ENCODE measurements around the gene AK2.

The AK2 gene

DNA sequence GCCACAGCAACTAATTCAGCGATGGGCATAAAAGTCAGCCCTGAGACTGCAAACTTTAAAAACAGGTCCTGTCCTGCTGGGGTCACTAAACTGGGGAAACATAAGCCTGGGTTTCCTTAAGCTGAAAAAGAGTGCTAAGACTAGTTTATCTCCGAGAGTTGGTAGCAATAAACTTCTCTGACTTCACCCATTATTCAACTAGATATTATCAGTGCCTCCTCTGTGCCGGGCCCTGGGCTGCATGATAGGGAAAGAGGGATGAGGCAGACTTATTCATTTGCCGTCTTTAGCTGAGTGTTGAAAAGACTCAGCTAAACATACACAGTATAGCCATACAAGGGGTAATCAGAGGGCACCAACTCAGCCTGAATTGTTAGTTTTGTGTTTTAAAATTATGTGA is 33.0 kb downstream of the AK2 start:
- H2AFZ ChIP-seq (ENCODE audit: low read depth, low read length): no peak overlapping the region
- H4K20me1 ChIP-seq (ENCODE audit: insufficient read depth, low read length): no peaks in the 10 kb centered on the region
- no peaks in the 10 kb centered on the region for H3K9me3 ChIP-seq (ENCODE audit: insufficient read depth, low read length, severe bottlenecking)
- no peaks in the 10 kb centered on the region for H3K27me3 ChIP-seq (ENCODE audit: insufficient read depth, low read length, poor library complexity)
- H3K4me3 ChIP-seq (ENCODE audit: low read depth in 1 of 2, low read length in 2 of 2): no peak overlapping the region
- peaks cover 21% of the 10 kb centered on the region for H3K36me3 ChIP-seq (ENCODE audit: insufficient read depth, low read length)
- H3K27ac ChIP-seq (ENCODE audit: low read length): no peak overlapping the region
- no peaks in the 10 kb centered on the region for H3K4me1 ChIP-seq (ENCODE audit: insufficient read depth, low read length)
- no peak for TF ChIP-seq EZH2 (IDR thresholded peaks at IDR 0.05; ENCODE audit: borderline replicate concordance, low read depth, low read length, severe bottlenecking)
- TF ChIP-seq, protein P1, sequence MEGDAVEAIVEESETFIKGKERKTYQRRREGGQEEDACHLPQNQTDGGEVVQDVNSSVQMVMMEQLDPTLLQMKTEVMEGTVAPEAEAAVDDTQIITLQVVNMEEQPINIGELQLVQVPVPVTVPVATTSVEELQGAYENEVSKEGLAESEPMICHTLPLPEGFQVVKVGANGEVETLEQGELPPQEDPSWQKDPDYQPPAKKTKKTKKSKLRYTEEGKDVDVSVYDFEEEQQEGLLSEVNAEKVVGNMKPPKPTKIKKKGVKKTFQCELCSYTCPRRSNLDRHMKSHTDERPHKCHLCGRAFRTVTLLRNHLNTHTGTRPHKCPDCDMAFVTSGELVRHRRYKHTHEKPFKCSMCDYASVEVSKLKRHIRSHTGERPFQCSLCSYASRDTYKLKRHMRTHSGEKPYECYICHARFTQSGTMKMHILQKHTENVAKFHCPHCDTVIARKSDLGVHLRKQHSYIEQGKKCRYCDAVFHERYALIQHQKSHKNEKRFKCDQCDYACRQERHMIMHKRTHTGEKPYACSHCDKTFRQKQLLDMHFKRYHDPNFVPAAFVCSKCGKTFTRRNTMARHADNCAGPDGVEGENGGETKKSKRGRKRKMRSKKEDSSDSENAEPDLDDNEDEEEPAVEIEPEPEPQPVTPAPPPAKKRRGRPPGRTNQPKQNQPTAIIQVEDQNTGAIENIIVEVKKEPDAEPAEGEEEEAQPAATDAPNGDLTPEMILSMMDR (IDR thresholded peaks at IDR 0.05; ENCODE audit: borderline replicate concordance, extremely low read depth, low read length, poor library complexity, severe bottlenecking): no peak
- H3K9ac ChIP-seq (ENCODE audit: low read depth, low read length): no peak overlapping the region
- no peaks in the 10 kb centered on the region for H3K79me2 ChIP-seq (ENCODE audit: insufficient read depth, low read length)
- no peak for DNase-seq
- no peak for ATAC-seq (ENCODE audit: insufficient read depth, low read depth)
- H3K4me2 ChIP-seq (ENCODE audit: insufficient read depth, low read length): no peak overlapping the region

DNA sequence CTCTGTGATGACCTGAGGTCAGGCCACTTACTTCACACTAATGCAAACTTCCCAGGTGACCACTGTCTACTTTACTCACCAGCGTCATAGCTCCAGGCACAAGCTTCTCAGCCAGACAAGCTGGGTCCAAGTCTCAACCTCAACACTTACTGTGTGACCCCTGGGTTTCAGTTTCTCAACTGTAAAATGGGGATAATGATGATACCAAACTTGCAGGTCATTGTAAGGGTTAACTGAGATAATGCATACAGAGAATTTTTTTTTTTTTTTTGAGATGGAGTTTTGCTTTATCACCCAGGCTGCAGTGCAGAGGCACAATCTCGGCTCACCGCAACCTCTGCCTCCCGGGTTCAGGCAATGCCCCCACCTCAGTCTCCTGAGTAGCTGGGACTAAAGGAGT is 34.7 kb downstream of the AK2 start:
- no peak overlapping the region for H2AFZ ChIP-seq (ENCODE audit: low read depth, low read length)
- TF ChIP-seq, protein P1 (IDR thresholded peaks at IDR 0.05; ENCODE audit: borderline replicate concordance, extremely low read depth, low read length, poor library complexity, severe bottlenecking): no peak
- no peak for TF ChIP-seq EZH2 (IDR thresholded peaks at IDR 0.05; ENCODE audit: borderline replicate concordance, low read depth, low read length, severe bottlenecking)
- no peaks in the 10 kb centered on the region for H3K79me2 ChIP-seq (ENCODE audit: insufficient read depth, low read length)
- H3K27me3 ChIP-seq (ENCODE audit: insufficient read depth, low read length, poor library complexity): no peaks in the 10 kb centered on the region
- no peaks in the 10 kb centered on the region for H3K4me1 ChIP-seq (ENCODE audit: insufficient read depth, low read length)
- H3K9ac ChIP-seq (ENCODE audit: low read depth, low read length): no peak overlapping the region
- no peak overlapping the region for H3K27ac ChIP-seq (ENCODE audit: low read length)
- no peak for ATAC-seq (ENCODE audit: insufficient read depth, low read depth)
- H3K9me3 ChIP-seq (ENCODE audit: insufficient read depth, low read length, severe bottlenecking): no peaks in the 10 kb centered on the region
- H3K36me3 ChIP-seq (ENCODE audit: insufficient read depth, low read length): peaks cover 7% of the 10 kb centered on the region; the same call in 1 of the 2 replicates
- H3K4me2 ChIP-seq (ENCODE audit: insufficient read depth, low read length): no peak overlapping the region
- H4K20me1 ChIP-seq (ENCODE audit: insufficient read depth, low read length): no peaks in the 10 kb centered on the region
- no peak overlapping the region for H3K4me3 ChIP-seq (ENCODE audit: low read depth in 1 of 2, low read length in 2 of 2)
- DNase-seq: no peak

DNA sequence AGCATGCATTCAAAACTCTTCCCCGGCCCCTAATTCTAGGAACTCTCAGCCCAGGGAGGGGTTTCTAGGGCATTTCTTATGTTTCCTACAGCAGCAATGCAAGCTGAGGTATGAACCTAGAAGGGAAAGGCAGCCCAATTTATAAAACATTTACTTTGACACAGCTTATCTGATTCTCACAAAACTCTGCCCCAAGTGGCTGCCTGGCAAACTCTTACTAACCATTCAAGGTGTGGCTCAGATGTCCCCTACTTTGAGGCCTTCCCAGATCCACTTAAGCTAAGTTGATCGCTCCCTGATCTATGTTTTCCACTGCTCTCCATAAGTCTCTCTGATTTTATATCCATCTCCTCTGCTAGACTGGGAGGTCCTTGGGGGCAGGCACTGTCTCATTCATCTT is 35.4 kb downstream of the AK2 start:
- H3K9ac ChIP-seq (ENCODE audit: low read depth, low read length): no peak overlapping the region
- H3K79me2 ChIP-seq (ENCODE audit: insufficient read depth, low read length): no peaks in the 10 kb centered on the region
- peaks cover 6% of the 10 kb centered on the region; the same call in 1 of the 2 replicates for H3K36me3 ChIP-seq (ENCODE audit: insufficient read depth, low read length)
- H4K20me1 ChIP-seq (ENCODE audit: insufficient read depth, low read length): no peaks in the 10 kb centered on the region
- ATAC-seq (ENCODE audit: insufficient read depth, low read depth): peak; percentile 31; the same call in 1 of the 3 replicates
- H3K4me3 ChIP-seq (ENCODE audit: low read depth in 1 of 2, low read length in 2 of 2): no peak overlapping the region
- no peak for DNase-seq
- H3K4me1 ChIP-seq (ENCODE audit: insufficient read depth, low read length): no peaks in the 10 kb centered on the region
- H3K4me2 ChIP-seq (ENCODE audit: insufficient read depth, low read length): no peak overlapping the region
- TF ChIP-seq EZH2 (IDR thresholded peaks at IDR 0.05; ENCODE audit: borderline replicate concordance, low read depth, low read length, severe bottlenecking): no peak
- TF ChIP-seq, protein P1 (IDR thresholded peaks at IDR 0.05; ENCODE audit: borderline replicate concordance, extremely low read depth, low read length, poor library complexity, severe bottlenecking): peak; percentile 52
- no peak overlapping the region for H2AFZ ChIP-seq (ENCODE audit: low read depth, low read length)
- no peaks in the 10 kb centered on the region for H3K27me3 ChIP-seq (ENCODE audit: insufficient read depth, low read length, poor library complexity)
- no peak overlapping the region for H3K27ac ChIP-seq (ENCODE audit: low read length)
- H3K9me3 ChIP-seq (ENCODE audit: insufficient read depth, low read length, severe bottlenecking): no peaks in the 10 kb centered on the region
